HL-60 (cell line): Measurements from ENCODE around the gene TNXB.
"Not testable (repeated sequence)": the region's sequence is repeated elsewhere in the genome, so short reads cannot be mapped to it uniquely, and the experiment has no call there.

Source experiments
- DNase-seq, 2 experiments: peaks; one replicate each; pipeline ENCODE4 v3.0.0-alpha.2; 2010 to 2020; ENCODE audit warnings: low read depth in 1 of 2, low spot score in 1 of 2
- H3K27ac ChIP-seq: fragments of 250-450 bp; sonication (Bioruptor Pico); replicated peaks from 2 replicates; pipeline ENCODE4 v1.5.1; 2020; ENCODE audit warnings: mild to moderate bottlenecking, moderate library complexity
- H3K27me3 ChIP-seq: fragments of 250-450 bp; sonication (Bioruptor Pico); 2 replicates; pipeline ENCODE4 v1.5.1; 2021; ENCODE audit warnings: mild to moderate bottlenecking, moderate library complexity; ENCODE audit not compliant: insufficient read depth, poor library complexity, severe bottlenecking
- H3K4me3 ChIP-seq: replicated peaks from 2 replicates; pipeline ENCODE4 v1.5.1; 2011; ENCODE audit warnings: mild to moderate bottlenecking, control low read depth, low read length; ENCODE audit not compliant: insufficient read depth
- GABPA ChIP-seq: IDR thresholded peaks from 2 replicates; pipeline ENCODE4 v1.6.1; 2012; ENCODE audit warnings: low read depth
- POLR2AphosphoS5 ChIP-seq: IDR thresholded peaks from 2 replicates; pipeline ENCODE4 v1.6.1; 2012; ENCODE audit warnings: low read depth
- SPI1 ChIP-seq: IDR thresholded peaks from 2 replicates; pipeline ENCODE4 v1.6.1; 2012; ENCODE audit warnings: low read depth, mild to moderate bottlenecking, borderline replicate concordance
- TF ChIP-seq, protein P1 (sequence below): IDR thresholded peaks from 2 replicates; pipeline ENCODE4 v1.6.1; 2012; ENCODE audit warnings: low read depth; ENCODE audit not compliant: insufficient replicate concordance
- TF ChIP-seq, protein P2 (sequence below): IDR thresholded peaks from one replicate; pipeline ENCODE4 v1.5.1; 2011; ENCODE audit warnings: low read length, control low read depth, inconsistent platforms; ENCODE audit not compliant: insufficient read depth

TNXB gene

GRCh38 chr6:32060966-32061655, 48.0 kb downstream of the TNXB start:
- Histone ChIP-seq H3K27me3 (peaks cover 2% of the 10 kb centered on the region), H3K27ac (no peak overlapping the region), H3K4me3 (no peak overlapping the region)
- TF ChIP-seq, protein P1, sequence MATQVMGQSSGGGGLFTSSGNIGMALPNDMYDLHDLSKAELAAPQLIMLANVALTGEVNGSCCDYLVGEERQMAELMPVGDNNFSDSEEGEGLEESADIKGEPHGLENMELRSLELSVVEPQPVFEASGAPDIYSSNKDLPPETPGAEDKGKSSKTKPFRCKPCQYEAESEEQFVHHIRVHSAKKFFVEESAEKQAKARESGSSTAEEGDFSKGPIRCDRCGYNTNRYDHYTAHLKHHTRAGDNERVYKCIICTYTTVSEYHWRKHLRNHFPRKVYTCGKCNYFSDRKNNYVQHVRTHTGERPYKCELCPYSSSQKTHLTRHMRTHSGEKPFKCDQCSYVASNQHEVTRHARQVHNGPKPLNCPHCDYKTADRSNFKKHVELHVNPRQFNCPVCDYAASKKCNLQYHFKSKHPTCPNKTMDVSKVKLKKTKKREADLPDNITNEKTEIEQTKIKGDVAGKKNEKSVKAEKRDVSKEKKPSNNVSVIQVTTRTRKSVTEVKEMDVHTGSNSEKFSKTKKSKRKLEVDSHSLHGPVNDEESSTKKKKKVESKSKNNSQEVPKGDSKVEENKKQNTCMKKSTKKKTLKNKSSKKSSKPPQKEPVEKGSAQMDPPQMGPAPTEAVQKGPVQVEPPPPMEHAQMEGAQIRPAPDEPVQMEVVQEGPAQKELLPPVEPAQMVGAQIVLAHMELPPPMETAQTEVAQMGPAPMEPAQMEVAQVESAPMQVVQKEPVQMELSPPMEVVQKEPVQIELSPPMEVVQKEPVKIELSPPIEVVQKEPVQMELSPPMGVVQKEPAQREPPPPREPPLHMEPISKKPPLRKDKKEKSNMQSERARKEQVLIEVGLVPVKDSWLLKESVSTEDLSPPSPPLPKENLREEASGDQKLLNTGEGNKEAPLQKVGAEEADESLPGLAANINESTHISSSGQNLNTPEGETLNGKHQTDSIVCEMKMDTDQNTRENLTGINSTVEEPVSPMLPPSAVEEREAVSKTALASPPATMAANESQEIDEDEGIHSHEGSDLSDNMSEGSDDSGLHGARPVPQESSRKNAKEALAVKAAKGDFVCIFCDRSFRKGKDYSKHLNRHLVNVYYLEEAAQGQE: no peak
- TF ChIP-seq SPI1 (no peak), POLR2AphosphoS5 (no peak), GABPA (no peak)
- TF ChIP-seq, protein P2, sequence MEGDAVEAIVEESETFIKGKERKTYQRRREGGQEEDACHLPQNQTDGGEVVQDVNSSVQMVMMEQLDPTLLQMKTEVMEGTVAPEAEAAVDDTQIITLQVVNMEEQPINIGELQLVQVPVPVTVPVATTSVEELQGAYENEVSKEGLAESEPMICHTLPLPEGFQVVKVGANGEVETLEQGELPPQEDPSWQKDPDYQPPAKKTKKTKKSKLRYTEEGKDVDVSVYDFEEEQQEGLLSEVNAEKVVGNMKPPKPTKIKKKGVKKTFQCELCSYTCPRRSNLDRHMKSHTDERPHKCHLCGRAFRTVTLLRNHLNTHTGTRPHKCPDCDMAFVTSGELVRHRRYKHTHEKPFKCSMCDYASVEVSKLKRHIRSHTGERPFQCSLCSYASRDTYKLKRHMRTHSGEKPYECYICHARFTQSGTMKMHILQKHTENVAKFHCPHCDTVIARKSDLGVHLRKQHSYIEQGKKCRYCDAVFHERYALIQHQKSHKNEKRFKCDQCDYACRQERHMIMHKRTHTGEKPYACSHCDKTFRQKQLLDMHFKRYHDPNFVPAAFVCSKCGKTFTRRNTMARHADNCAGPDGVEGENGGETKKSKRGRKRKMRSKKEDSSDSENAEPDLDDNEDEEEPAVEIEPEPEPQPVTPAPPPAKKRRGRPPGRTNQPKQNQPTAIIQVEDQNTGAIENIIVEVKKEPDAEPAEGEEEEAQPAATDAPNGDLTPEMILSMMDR: no peak
- no peak for DNase-seq

- Histone ChIP-seq H3K27me3 (no peaks in the 10 kb centered on the region), H3K27ac (no peak overlapping the region), H3K4me3 (no peak overlapping the region)
- no peak for DNase-seq
- TF ChIP-seq GABPA (no peak), SPI1 (peak; percentile 21; the same call in 1 of the 2 replicates)
Measured at GRCh38 chr6:32058511-32058963, 50.6 kb downstream of the TNXB start.

DNA sequence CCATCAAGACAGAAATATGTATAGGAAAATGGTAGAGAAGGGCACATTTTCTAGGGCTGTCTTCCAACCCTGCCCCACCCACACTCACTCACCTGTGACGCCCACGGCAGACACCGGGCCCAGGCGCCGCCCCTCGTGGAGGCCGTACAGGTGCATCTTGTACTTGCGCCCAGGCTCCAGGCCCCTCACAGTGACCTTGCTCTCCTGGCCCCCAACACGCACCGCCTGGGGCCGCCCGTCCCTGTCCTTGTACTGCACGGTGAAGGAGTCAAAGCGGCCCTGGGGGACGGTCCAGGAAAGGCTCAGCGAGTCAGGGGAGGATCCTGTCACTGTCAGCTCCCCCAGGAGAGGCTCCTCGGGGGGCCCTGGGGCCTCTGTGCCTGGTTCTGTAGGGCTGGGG, 51.2 kb downstream of the TNXB start:
- TF ChIP-seq, protein P2: no peak
- TF ChIP-seq SPI1 (no peak), GABPA (no peak)
- no peak for DNase-seq

DNA sequence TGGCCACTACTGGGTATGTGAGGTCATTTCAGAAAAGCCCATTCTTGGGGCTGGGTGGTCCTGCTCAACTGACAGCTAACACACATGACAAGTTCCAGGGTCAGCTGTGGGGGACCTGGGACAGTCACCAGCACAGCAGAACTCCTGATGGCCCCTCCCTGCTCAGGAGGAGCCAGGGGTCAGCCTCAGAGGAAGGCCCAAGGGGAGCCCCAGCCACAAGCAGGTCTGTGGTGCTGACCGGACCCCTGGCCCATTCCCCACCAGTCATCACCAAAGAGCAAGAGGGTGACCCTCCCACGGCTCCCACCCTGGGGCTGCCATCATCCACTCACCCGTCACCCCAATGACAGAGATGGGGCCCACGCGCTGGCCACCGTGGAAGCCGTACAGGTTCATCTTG, 52.9 kb downstream of the TNXB start:
- Histone ChIP-seq H3K27ac (no peak overlapping the region), H3K27me3 (peaks cover 3% of the 10 kb centered on the region), H3K4me3 (no peak overlapping the region)
- DNase-seq: no peak
- TF ChIP-seq POLR2AphosphoS5: no peak
- TF ChIP-seq, protein P2: no peak
- no peak for TF ChIP-seq GABPA
- TF ChIP-seq, protein P1: no peak
- no peak for TF ChIP-seq SPI1

More for the DNA sequence above, 51.2 kb downstream of the TNXB start:
- Histone ChIP-seq H3K27me3 (no peaks in the 10 kb centered on the region), H3K27ac (no peak overlapping the region), H3K4me3 (no peak overlapping the region)

- not testable (repeated sequence) for H3K27ac ChIP-seq, H3K27me3 ChIP-seq, DNase-seq, H3K4me3 ChIP-seq
Measured at GRCh38 chr6:32055756-32056155, 53.4 kb downstream of the TNXB start.

GRCh38 chr6:32053314-32053713, 55.8 kb downstream of the TNXB start:
- not testable (repeated sequence) for H3K27me3 ChIP-seq, H3K27ac ChIP-seq, H3K4me3 ChIP-seq

DNA sequence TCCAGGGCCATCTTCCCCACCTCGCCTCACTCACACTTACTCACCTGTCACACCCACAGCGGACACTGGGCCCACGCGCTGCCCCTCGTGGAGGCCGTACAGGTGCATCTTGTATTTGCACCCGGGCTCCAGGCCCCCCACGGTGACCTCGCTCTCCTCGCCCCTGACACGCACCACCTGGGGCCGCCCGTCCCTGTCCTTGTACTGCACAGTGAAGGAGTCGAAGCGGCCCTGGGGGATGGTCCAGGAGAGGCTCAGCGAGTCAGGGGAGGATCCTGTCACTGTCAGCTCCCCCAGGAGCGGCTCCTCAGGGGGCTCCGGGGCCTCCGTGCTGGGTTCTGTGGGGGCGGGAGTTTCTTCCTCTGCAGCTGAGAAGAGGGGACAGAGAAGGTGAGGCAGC, 56.5 kb downstream of the TNXB start:
- H3K27me3 ChIP-seq: not testable (repeated sequence)

More at GRCh38 chr6:32053314-32053713, 55.8 kb downstream of the TNXB start:
- not testable (repeated sequence) for DNase-seq

More for the DNA sequence above, 56.5 kb downstream of the TNXB start:
- H3K27ac ChIP-seq, DNase-seq, H3K4me3 ChIP-seq: not testable (repeated sequence)
